ENCODE measurements around the gene FMN1.

FMN1 gene

GRCh38 chr15:32899126-32899596, 295.4 kb downstream of the FMN1 start:
- TF ChIP-seq, protein P1, sequence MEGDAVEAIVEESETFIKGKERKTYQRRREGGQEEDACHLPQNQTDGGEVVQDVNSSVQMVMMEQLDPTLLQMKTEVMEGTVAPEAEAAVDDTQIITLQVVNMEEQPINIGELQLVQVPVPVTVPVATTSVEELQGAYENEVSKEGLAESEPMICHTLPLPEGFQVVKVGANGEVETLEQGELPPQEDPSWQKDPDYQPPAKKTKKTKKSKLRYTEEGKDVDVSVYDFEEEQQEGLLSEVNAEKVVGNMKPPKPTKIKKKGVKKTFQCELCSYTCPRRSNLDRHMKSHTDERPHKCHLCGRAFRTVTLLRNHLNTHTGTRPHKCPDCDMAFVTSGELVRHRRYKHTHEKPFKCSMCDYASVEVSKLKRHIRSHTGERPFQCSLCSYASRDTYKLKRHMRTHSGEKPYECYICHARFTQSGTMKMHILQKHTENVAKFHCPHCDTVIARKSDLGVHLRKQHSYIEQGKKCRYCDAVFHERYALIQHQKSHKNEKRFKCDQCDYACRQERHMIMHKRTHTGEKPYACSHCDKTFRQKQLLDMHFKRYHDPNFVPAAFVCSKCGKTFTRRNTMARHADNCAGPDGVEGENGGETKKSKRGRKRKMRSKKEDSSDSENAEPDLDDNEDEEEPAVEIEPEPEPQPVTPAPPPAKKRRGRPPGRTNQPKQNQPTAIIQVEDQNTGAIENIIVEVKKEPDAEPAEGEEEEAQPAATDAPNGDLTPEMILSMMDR (IDR thresholded peaks at IDR 0.05; ENCODE audit: borderline replicate concordance, control extremely low read depth, extremely low read depth, insufficient read depth, missing control alignments): no peak
- in situ Hi-C loops (cut with MboI; ENCODE audit: low sequenced_read_pairs, unreplicated experiment): no loop called here
- no peak for DNase-seq (ENCODE audit: low spot score)

GRCh38 chr15:32898414-32898813, 296.1 kb downstream of the FMN1 start:
- TF ChIP-seq, protein P1 (IDR thresholded peaks at IDR 0.05; ENCODE audit: borderline replicate concordance, control extremely low read depth, extremely low read depth, insufficient read depth, missing control alignments): no peak
- in situ Hi-C loops (cut with MboI; ENCODE audit: low sequenced_read_pairs, unreplicated experiment): no loop called here
- DNase-seq (ENCODE audit: low spot score): no peak

DNA sequence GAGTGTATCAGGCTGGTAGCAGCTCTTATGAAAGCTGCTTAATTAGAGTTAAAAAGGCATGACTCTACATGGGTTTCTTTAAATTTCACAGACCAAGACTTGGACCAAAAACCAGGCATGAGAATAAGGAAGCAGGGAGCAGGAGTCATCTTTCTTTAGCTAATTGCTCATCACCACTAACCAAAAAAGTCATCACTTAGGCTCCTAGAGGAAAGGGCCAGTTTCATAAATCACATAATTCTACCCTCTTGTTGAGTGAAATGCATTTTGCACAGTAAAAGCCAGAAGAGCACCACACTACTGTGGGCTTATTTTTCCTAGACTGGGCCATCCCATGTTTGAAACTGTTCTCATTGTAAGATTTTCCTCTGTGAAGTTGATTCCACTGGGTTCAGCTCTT, 301.1 kb downstream of the FMN1 start:
- DNase-seq (ENCODE audit: low spot score): no peak
- TF ChIP-seq, protein P1 (IDR thresholded peaks at IDR 0.05; ENCODE audit: borderline replicate concordance, control extremely low read depth, extremely low read depth, insufficient read depth, missing control alignments): no peak
- in situ Hi-C loops (cut with MboI; ENCODE audit: low sequenced_read_pairs, unreplicated experiment): no loop called here

DNA sequence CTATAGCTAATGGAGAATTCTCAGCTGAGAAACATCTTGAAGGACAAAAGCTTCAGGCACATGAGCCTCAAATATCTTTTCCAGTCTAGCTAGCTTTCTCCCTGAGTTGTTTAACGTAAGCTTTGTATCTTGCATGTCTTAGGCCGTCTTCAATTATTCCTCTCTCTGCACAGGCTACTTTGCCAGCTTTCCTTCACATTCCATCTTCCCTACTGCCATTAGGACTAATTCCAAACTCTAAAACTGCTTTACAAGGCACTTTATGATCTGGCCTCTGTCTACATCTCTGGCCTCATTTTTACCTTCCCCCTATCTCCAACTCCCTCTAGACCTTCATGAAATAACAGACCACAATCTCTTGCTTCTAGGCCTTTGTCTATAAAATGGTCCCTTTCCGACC, 305.3 kb downstream of the FMN1 start:
- in situ Hi-C loops (cut with MboI; ENCODE audit: low sequenced_read_pairs, unreplicated experiment): no loop called here
- TF ChIP-seq, protein P1 (IDR thresholded peaks at IDR 0.05; ENCODE audit: borderline replicate concordance, control extremely low read depth, extremely low read depth, insufficient read depth, missing control alignments): no peak
- DNase-seq (ENCODE audit: low spot score): no peak

DNA sequence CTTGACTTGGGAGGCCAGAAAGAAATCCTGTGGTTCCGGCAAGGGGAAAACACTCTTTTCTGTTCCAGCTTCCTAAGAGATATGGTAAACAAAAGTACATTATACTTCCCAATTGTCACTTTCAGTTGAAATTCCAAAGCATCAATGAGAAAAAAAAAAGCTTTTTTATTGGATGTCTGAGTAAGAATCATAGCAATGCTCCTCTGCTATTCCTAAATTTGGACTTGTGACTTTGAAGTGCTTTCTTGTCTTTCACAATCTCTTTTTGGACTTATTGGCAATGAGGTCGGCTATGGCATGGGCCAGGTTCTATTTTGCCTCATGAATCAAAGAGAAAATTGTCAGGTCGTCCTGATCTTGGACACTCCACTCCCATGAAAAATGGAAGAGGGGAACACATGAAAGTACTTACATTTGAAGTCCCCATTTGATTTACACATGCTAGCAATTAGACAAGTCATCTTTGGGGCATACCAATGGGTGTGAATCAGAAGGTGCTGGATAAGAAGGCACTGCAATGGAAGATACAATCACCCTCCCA, 306.2 kb downstream of the FMN1 start:
- in situ Hi-C loops (cut with MboI; ENCODE audit: low sequenced_read_pairs, unreplicated experiment): no loop called here
- TF ChIP-seq, protein P1 (IDR thresholded peaks at IDR 0.05; ENCODE audit: borderline replicate concordance, control extremely low read depth, extremely low read depth, insufficient read depth, missing control alignments): no peak
- DNase-seq (ENCODE audit: low spot score): no peak

GRCh38 chr15:32887090-32887489, 307.4 kb downstream of the FMN1 start:
- in situ Hi-C loops (cut with MboI; ENCODE audit: low sequenced_read_pairs, unreplicated experiment): no loop called here
- TF ChIP-seq, protein P1 (IDR thresholded peaks at IDR 0.05; ENCODE audit: borderline replicate concordance, control extremely low read depth, extremely low read depth, insufficient read depth, missing control alignments): no peak
- DNase-seq (ENCODE audit: low spot score): no peak
